Panc1 (cell line): Measurements from ENCODE around the gene LINC00237. TPM values are rescaled to one million over a fixed set of nuclear protein-coding genes. Genes with fewer than 3 reads are reported as not detected.
A peak's percentile ranks its signal among the peaks of the same experiment; 100 is the strongest.

Source experiments
- ATAC-seq: fragments of 200-7000 bp; cut with Tn5 transposase; 2 replicates; pipeline ENCODE4 v1.9.1; 2020; ENCODE audit warnings: mild to moderate bottlenecking, moderate library complexity
- BruUV-seq: library from RNA; stranded (reverse); fragments of 400-500 nt; replicated peaks from 2 replicates; lab custom pipeline; 2021; lab: Mats Ljungman, UMichigan
- CTCF ChIA-PET: fragments of 300-600 bp; sonication (Branson Sonifier 250); formaldehyde crosslinking; loops from one replicate; lab custom pipeline; 2022; ENCODE audit warnings: antibody characterized with exemption; lab: Charles Lee
- POLR2A ChIA-PET: fragments of 300-600 bp; sonication (Branson Sonifier 250); formaldehyde crosslinking; loops from one replicate; lab custom pipeline; 2022; ENCODE audit warnings: antibody characterized with exemption; lab: Charles Lee
- DNase-seq: peaks from one replicate; pipeline ENCODE4 v3.0.0-alpha.2; 2010; ENCODE audit warnings: low read depth, low spot score
- H3K27ac ChIP-seq: 2 replicates; pipeline ENCODE4 v1.5.1; 2011; ENCODE audit warnings: mild to moderate bottlenecking, low read length, inconsistent platforms
- H3K27me3 ChIP-seq: fragments of 200-500 bp; sonication (Bioruptor generic); 2 replicates; pipeline ENCODE4 v1.6.0; 2014; ENCODE audit warnings: low read length, inconsistent platforms; ENCODE audit not compliant: control insufficient read depth, insufficient read depth
- H3K36me3 ChIP-seq: fragments of 200-500 bp; sonication (Bioruptor generic); 2 replicates; pipeline ENCODE4 v1.5.1; 2014; ENCODE audit warnings: inconsistent platforms, mild to moderate bottlenecking, low read length, moderate library complexity; ENCODE audit not compliant: control insufficient read depth, insufficient read depth
- H3K4me1 ChIP-seq: 2 replicates; pipeline ENCODE4 v1.5.1; 2011; ENCODE audit warnings: inconsistent platforms, mild to moderate bottlenecking, low read length, moderate library complexity; ENCODE audit not compliant: control insufficient read depth, insufficient read depth
- H3K4me3 ChIP-seq, 2 experiments: 2 replicates each; pipeline ENCODE4 v1.5.1; 2011 to 2012; ENCODE audit warnings: low read depth in 2 of 2, low read length in 2 of 2, mild to moderate bottlenecking in 2 of 2, inconsistent platforms in 1 of 2, moderate library complexity in 1 of 2
- H3K9me3 ChIP-seq: fragments of 200-500 bp; sonication (Bioruptor generic); 2 replicates; pipeline ENCODE4 v1.5.1; 2014; ENCODE audit warnings: low read depth, mild to moderate bottlenecking, inconsistent platforms, low read length, moderate library complexity; ENCODE audit not compliant: control insufficient read depth, insufficient read depth
- POLR2AphosphoS5 ChIP-seq: IDR thresholded peaks from 2 replicates; pipeline ENCODE4 v1.6.1; 2012; ENCODE audit warnings: mild to moderate bottlenecking, low read depth, low read length, moderate library complexity
- SIN3A ChIP-seq: IDR thresholded peaks from 2 replicates; pipeline ENCODE4 v1.6.1; 2012; ENCODE audit warnings: low read depth, mild to moderate bottlenecking, low read length, moderate library complexity, borderline replicate concordance; ENCODE audit not compliant: insufficient read depth
- TCF7L2 ChIP-seq: IDR thresholded peaks from 2 replicates; pipeline ENCODE4 v1.6.1; 2011; ENCODE audit warnings: mild to moderate bottlenecking, low read depth, low read length, inconsistent platforms
- in situ Hi-C: cut with HindIII; loops from 2 replicates; pipeline ENCODE4 v1.10.0; 2016; ENCODE audit warnings: low sequenced_read_pairs, low pct_unique_long_range_greater_than_20kb
- intact Hi-C: fragments of 100-400 bp; cut with micrococcal nuclease; formaldehyde crosslinking; loops from one replicate; pipeline ENCODE4 v1.10.0; 2022; ENCODE audit not compliant: unreplicated experiment
- total RNA-seq: library from RNA; stranded (reverse); gene quantifications from one replicate; pipeline ENCODE4 v1.2.1, GENCODE V29; 2021; ENCODE audit not compliant: unreplicated experiment
- TF ChIP-seq, protein P1 (sequence below): fragments of 450-650 bp; IDR thresholded peaks from 2 replicates; pipeline ENCODE4 v1.5.1; 2017; ENCODE audit warnings: mild to moderate bottlenecking
- TF ChIP-seq, protein P2 (sequence below), 2 experiments: IDR thresholded peaks; 2 replicates each; pipeline ENCODE4 v1.6.1; 2011 to 2012; ENCODE audit warnings: low read depth in 2 of 2, control low read depth in 1 of 2, low read length in 1 of 2, mild to moderate bottlenecking in 1 of 2, moderate library complexity in 1 of 2; ENCODE audit not compliant: insufficient read depth in 1 of 2

The LINC00237 gene
- total RNA-seq, 1 experiment from 2014 or later = not detected

DNA sequence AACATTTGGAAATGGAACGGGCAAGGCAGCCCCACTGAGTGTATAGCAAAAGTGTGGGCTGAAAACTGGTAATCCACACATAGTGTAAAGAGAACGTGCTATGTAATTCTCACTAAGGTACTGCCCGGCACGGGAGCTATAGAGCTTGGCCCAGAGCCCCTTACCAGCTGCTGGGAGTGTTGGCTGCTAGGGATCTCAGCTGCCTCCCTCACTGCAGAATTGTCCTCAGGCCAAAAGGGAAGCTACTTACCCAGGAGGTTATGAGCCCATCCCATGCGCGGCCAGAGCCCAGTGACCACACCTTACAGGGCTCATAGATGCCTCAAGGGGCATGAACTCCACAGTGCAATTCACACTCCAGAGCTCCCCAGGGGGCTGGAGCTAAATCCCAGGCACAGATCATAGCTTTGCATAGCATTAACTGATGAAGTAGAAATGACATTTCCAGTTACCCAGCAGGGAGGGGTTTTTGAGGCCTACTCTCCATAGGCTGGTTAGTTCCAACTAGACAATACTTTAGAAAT, 56.8 kb downstream of the LINC00237 start:
- TF ChIP-seq POLR2AphosphoS5 (no peak), TCF7L2 (no peak), SIN3A (no peak)
- TF ChIP-seq, protein P1, sequence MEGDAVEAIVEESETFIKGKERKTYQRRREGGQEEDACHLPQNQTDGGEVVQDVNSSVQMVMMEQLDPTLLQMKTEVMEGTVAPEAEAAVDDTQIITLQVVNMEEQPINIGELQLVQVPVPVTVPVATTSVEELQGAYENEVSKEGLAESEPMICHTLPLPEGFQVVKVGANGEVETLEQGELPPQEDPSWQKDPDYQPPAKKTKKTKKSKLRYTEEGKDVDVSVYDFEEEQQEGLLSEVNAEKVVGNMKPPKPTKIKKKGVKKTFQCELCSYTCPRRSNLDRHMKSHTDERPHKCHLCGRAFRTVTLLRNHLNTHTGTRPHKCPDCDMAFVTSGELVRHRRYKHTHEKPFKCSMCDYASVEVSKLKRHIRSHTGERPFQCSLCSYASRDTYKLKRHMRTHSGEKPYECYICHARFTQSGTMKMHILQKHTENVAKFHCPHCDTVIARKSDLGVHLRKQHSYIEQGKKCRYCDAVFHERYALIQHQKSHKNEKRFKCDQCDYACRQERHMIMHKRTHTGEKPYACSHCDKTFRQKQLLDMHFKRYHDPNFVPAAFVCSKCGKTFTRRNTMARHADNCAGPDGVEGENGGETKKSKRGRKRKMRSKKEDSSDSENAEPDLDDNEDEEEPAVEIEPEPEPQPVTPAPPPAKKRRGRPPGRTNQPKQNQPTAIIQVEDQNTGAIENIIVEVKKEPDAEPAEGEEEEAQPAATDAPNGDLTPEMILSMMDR = no peak
- TF ChIP-seq, protein P2, sequence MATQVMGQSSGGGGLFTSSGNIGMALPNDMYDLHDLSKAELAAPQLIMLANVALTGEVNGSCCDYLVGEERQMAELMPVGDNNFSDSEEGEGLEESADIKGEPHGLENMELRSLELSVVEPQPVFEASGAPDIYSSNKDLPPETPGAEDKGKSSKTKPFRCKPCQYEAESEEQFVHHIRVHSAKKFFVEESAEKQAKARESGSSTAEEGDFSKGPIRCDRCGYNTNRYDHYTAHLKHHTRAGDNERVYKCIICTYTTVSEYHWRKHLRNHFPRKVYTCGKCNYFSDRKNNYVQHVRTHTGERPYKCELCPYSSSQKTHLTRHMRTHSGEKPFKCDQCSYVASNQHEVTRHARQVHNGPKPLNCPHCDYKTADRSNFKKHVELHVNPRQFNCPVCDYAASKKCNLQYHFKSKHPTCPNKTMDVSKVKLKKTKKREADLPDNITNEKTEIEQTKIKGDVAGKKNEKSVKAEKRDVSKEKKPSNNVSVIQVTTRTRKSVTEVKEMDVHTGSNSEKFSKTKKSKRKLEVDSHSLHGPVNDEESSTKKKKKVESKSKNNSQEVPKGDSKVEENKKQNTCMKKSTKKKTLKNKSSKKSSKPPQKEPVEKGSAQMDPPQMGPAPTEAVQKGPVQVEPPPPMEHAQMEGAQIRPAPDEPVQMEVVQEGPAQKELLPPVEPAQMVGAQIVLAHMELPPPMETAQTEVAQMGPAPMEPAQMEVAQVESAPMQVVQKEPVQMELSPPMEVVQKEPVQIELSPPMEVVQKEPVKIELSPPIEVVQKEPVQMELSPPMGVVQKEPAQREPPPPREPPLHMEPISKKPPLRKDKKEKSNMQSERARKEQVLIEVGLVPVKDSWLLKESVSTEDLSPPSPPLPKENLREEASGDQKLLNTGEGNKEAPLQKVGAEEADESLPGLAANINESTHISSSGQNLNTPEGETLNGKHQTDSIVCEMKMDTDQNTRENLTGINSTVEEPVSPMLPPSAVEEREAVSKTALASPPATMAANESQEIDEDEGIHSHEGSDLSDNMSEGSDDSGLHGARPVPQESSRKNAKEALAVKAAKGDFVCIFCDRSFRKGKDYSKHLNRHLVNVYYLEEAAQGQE (IDR thresholded peaks at IDR 0.05; ENCODE audit: insufficient read depth in 1 of 2, low read depth in 2 of 2, low read length in 1 of 2) = no peak
- in situ Hi-C loops = no loop called here
- CTCF ChIA-PET = no interaction called here
- Histone ChIP-seq H3K36me3 (no peaks in the 10 kb centered on the region), H3K4me3 (no peak overlapping the region), H3K27ac (no peak overlapping the region), H3K4me1 (no peaks in the 10 kb centered on the region), H3K27me3 (no peaks in the 10 kb centered on the region), H3K9me3 (no peaks in the 10 kb centered on the region)
- DNase-seq = no peak
- ATAC-seq = no peak
- POLR2A ChIA-PET = no interaction called here
- BruUV-seq = no TSS peak
- intact Hi-C loops = no loop called here

DNA sequence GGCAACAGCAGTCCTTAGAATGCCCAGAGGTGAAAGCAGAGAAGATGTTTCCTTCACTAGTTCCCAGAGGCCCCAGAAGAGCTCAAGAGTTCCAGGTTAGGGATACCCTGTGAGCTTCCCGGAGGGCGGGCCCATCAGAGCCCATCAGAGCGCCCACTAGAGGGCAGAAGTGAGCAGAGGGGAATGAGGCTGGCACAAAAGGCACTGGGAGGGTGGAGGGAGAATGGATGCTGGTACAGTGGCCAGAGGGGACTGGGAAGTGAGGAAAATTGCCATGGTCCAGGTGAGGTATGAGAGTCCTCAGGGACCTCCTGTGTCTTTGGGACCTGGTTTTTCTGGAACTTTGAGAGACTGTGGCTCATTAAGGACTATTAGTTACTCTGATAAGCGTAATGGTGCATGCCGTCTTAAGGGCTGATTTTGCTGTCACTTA, 57.3 kb downstream of the LINC00237 start:
- CTCF ChIA-PET = interaction anchor here (0.9 to 1.4 kb wide), 2 partner anchors 14 to 21 kb away, joined by 6 to 10 read pairs; no protein-coding TSS in a partner anchor
- peak; percentile 69 for ATAC-seq
- no peaks in the 10 kb centered on the region for H3K36me3 ChIP-seq
- H3K27me3 ChIP-seq = no peaks in the 10 kb centered on the region
- in situ Hi-C loops = no loop called here
- BruUV-seq = no TSS peak
- H3K27ac ChIP-seq = no peak overlapping the region
- intact Hi-C loops = no loop called here
- no peaks in the 10 kb centered on the region for H3K4me1 ChIP-seq
- no peak for DNase-seq
- POLR2A ChIA-PET = no interaction called here
- TF ChIP-seq TCF7L2 = no peak
- TF ChIP-seq, protein P1 = peak; percentile 87
- H3K9me3 ChIP-seq = no peaks in the 10 kb centered on the region
- H3K4me3 ChIP-seq = no peak overlapping the region
